ENCODE measurements around the gene KCNH2. TPM values are rescaled to one million over a fixed set of nuclear protein-coding genes. Genes with fewer than 3 reads are reported as not detected.

The KCNH2 gene
- total and polyA plus RNA-seq, 2 of the 8 experiments (the other 6 are each of a cell fraction or from before 2014, with no cell fraction given) = 8.0 to 15.0 TPM

- TF ChIP-seq NANOG (IDR thresholded peaks at IDR 0.05; ENCODE audit: insufficient read depth, low read depth, low read length, poor library complexity, severe bottlenecking) (no peak), GTF2F1 (IDR thresholded peaks at IDR 0.05; ENCODE audit: borderline replicate concordance, low read depth, low read length) (no peak), CTCF (IDR thresholded peaks at IDR 0.05; ENCODE audit: control extremely low read depth in 1 of 3, insufficient read depth in 1 of 3, low read depth in 1 of 3, low read length in 3 of 3) (no peak), YY1 (IDR thresholded peaks at IDR 0.05; ENCODE audit: low read depth, low read length) (peak; percentile 72), BCL11A (IDR thresholded peaks at IDR 0.05; ENCODE audit: low read depth in 2 of 2, low read length in 2 of 2) (no peak), GABPA (IDR thresholded peaks at IDR 0.05; ENCODE audit: borderline replicate concordance, insufficient read depth, low read length) (no peak), SUZ12 (IDR thresholded peaks at IDR 0.05; ENCODE audit: low read length) (no peak)
Measured at GRCh38 chr7:150992833-150993302, 14.7 kb upstream of the KCNH2 start (continued).

Data from H1 (cell line).